HUES64 (cell line): Measurements from ENCODE around the gene IGSF10.

Experiments used
- H3K27ac ChIP-seq: 2 replicates; pipeline ENCODE4 v1.7.0; 2013; ENCODE audit warnings: low read depth, low read length, inconsistent platforms
- H3K27me3 ChIP-seq: 2 replicates; pipeline ENCODE4 v1.6.1; 2013; ENCODE audit warnings: mild to moderate bottlenecking, low read length; ENCODE audit not compliant: insufficient read depth
- H3K36me3 ChIP-seq: 2 replicates; pipeline ENCODE4 v1.6.1; 2013; ENCODE audit warnings: mild to moderate bottlenecking, low read length; ENCODE audit not compliant: insufficient read depth
- H3K4me1 ChIP-seq: 2 replicates; pipeline ENCODE4 v1.6.1; 2013; ENCODE audit warnings: mild to moderate bottlenecking, low read length, moderate library complexity; ENCODE audit not compliant: insufficient read depth
- H3K4me3 ChIP-seq: 2 replicates; pipeline ENCODE4 v1.5.1; 2013; ENCODE audit warnings: mild to moderate bottlenecking, low read length, moderate library complexity
- H3K9ac ChIP-seq: 2 replicates; pipeline ENCODE4 v1.6.1; 2013; ENCODE audit warnings: mild to moderate bottlenecking, low read depth, low read length
- H3K9me3 ChIP-seq: 2 replicates; pipeline ENCODE4 v1.6.1; 2013; ENCODE audit warnings: low read depth, low read length; ENCODE audit not compliant: insufficient read depth
- WGBS: fragments of 150-250, 120-280 bp; methylation state at CpG from one replicate; pipeline ENCODE4 v1.1.7; 2013; ENCODE audit warnings: missing lambda C conversion rate; 5-methylcytosine and 5-hydroxymethylcytosine counted together

Gene IGSF10

GRCh38 chr3:151483488-151483887 is 22.6 kb upstream of the IGSF10 start:
- H3K9me3 ChIP-seq = no peaks in the 10 kb centered on the region
- 100% methylated on average over 1 of the region's 1 CpG for WGBS
- no peaks in the 10 kb centered on the region for H3K36me3 ChIP-seq

GRCh38 chr3:151480492-151480891 is 19.6 kb upstream of the IGSF10 start:
- 96% methylated on average over 2 of the region's 2 CpGs for WGBS
- H3K4me1 ChIP-seq = peaks cover 19% of the 10 kb centered on the region
- no peaks in the 10 kb centered on the region for H3K27me3 ChIP-seq
- no peaks in the 10 kb centered on the region for H3K9me3 ChIP-seq
- H3K27ac ChIP-seq = no peak overlapping the region
- H3K4me3 ChIP-seq = no peak overlapping the region
- no peaks in the 10 kb centered on the region for H3K36me3 ChIP-seq
- no peak overlapping the region for H3K9ac ChIP-seq

More at GRCh38 chr3:151483488-151483887, 22.6 kb upstream of the IGSF10 start:
- Histone ChIP-seq H3K4me1 (peaks cover 7% of the 10 kb centered on the region), H3K27ac (no peak overlapping the region), H3K4me3 (no peak overlapping the region), H3K27me3 (no peaks in the 10 kb centered on the region), H3K9ac (no peak overlapping the region)

- WGBS = 71% methylated on average over 1 of the region's 1 CpG
- no peak overlapping the region for H3K9ac ChIP-seq
- no peak overlapping the region for H3K4me3 ChIP-seq
- no peaks in the 10 kb centered on the region for H3K9me3 ChIP-seq
- H3K36me3 ChIP-seq = no peaks in the 10 kb centered on the region
- H3K27me3 ChIP-seq = no peaks in the 10 kb centered on the region
- H3K27ac ChIP-seq = no peak overlapping the region
- H3K4me1 ChIP-seq = peaks cover 19% of the 10 kb centered on the region
Observed at GRCh38 chr3:151479452-151479851, 18.6 kb upstream of the IGSF10 start.

- Histone ChIP-seq H3K27ac (no peak overlapping the region), H3K9me3 (no peaks in the 10 kb centered on the region), H3K27me3 (no peaks in the 10 kb centered on the region), H3K4me3 (no peak overlapping the region), H3K36me3 (no peaks in the 10 kb centered on the region), H3K4me1 (peaks cover 19% of the 10 kb centered on the region), H3K9ac (no peak overlapping the region)
- 67% methylated on average over 1 of the region's 1 CpG for WGBS
Observed at GRCh38 chr3:151478335-151478697, 17.5 kb upstream of the IGSF10 start.

- Histone ChIP-seq H3K27ac (no peak overlapping the region), H3K36me3 (no peaks in the 10 kb centered on the region), H3K4me1 (peaks cover 19% of the 10 kb centered on the region), H3K4me3 (no peak overlapping the region), H3K27me3 (no peaks in the 10 kb centered on the region), H3K9me3 (no peaks in the 10 kb centered on the region), H3K9ac (no peak overlapping the region)
- WGBS = 80% methylated on average over 1 of the region's 2 CpGs
Observed at GRCh38 chr3:151477591-151478334, 16.9 kb upstream of the IGSF10 start.

GRCh38 chr3:151476344-151477018 is 15.6 kb upstream of the IGSF10 start:
- WGBS = 91% methylated on average over 6 of the region's 7 CpGs
- Histone ChIP-seq H3K36me3 (no peaks in the 10 kb centered on the region), H3K4me3 (no peak overlapping the region), H3K4me1 (peaks cover 19% of the 10 kb centered on the region), H3K9ac (no peak overlapping the region), H3K27ac (no peak overlapping the region), H3K9me3 (no peaks in the 10 kb centered on the region), H3K27me3 (no peaks in the 10 kb centered on the region)

- Histone ChIP-seq H3K36me3 (no peaks in the 10 kb centered on the region), H3K9ac (no peak overlapping the region), H3K27ac (no peak overlapping the region), H3K27me3 (no peaks in the 10 kb centered on the region), H3K9me3 (no peaks in the 10 kb centered on the region), H3K4me3 (no peak overlapping the region), H3K4me1 (no peaks in the 10 kb centered on the region)
- WGBS = 68% methylated on average over 7 of the region's 9 CpGs
Observed at GRCh38 chr3:151468284-151468917, 7.5 kb upstream of the IGSF10 start.

GRCh38 chr3:151467069-151467468 is 6.2 kb upstream of the IGSF10 start:
- Histone ChIP-seq H3K27me3 (peaks cover 7% of the 10 kb centered on the region; the same call in 1 of the 2 replicates), H3K9ac (no peak overlapping the region), H3K27ac (no peak overlapping the region), H3K9me3 (no peaks in the 10 kb centered on the region), H3K36me3 (no peaks in the 10 kb centered on the region), H3K4me1 (no peaks in the 10 kb centered on the region), H3K4me3 (no peak overlapping the region)
- WGBS = 96% methylated on average over 1 of the region's 1 CpG

- Histone ChIP-seq H3K27me3 (peaks cover 28% of the 10 kb centered on the region; the same call in 1 of the 2 replicates), H3K4me3 (no peak overlapping the region), H3K36me3 (no peaks in the 10 kb centered on the region), H3K9me3 (no peaks in the 10 kb centered on the region), H3K27ac (no peak overlapping the region), H3K4me1 (peaks cover 3% of the 10 kb centered on the region; the same call in 1 of the 2 replicates), H3K9ac (no peak overlapping the region)
- WGBS = 80% methylated on average over 1 of the region's 1 CpG
Observed at GRCh38 chr3:151462991-151463390, 2.1 kb upstream of the IGSF10 start.

GRCh38 chr3:151462278-151462780 is 1.5 kb upstream of the IGSF10 start:
- no peak overlapping the region for H3K4me3 ChIP-seq
- H3K27me3 ChIP-seq = peaks cover 28% of the 10 kb centered on the region; the same call in 1 of the 2 replicates
- peaks cover 3% of the 10 kb centered on the region; the same call in 1 of the 2 replicates for H3K4me1 ChIP-seq
- WGBS = 92% methylated on average over 6 of the region's 6 CpGs
- H3K9ac ChIP-seq = no peak overlapping the region
- H3K27ac ChIP-seq = no peak overlapping the region
- H3K9me3 ChIP-seq = no peaks in the 10 kb centered on the region
- no peaks in the 10 kb centered on the region for H3K36me3 ChIP-seq

- H3K9me3 ChIP-seq = no peaks in the 10 kb centered on the region
- H3K4me3 ChIP-seq = peak overlapping the region; percentile 59
- peaks cover 28% of the 10 kb centered on the region; the same call in 1 of the 2 replicates for H3K27me3 ChIP-seq
- H3K9ac ChIP-seq = no peak overlapping the region
- WGBS = 100% methylated on average over 2 of the region's 2 CpGs
- no peaks in the 10 kb centered on the region for H3K36me3 ChIP-seq
- H3K27ac ChIP-seq = no peak overlapping the region
- H3K4me1 ChIP-seq = peaks cover 3% of the 10 kb centered on the region; the same call in 1 of the 2 replicates
Observed at GRCh38 chr3:151460228-151460627, 633 bp downstream of the IGSF10 start.
